GM12878 (cell line): ENCODE data around the gene CFAP107. TPM values are rescaled to one million over a fixed set of nuclear protein-coding genes. Genes with fewer than 3 reads are reported as not detected.

ENCODE experiments used
- ATAC-seq: fragments of 200-7000 bp; cut with Tn5 transposase; 3 replicates; pipeline ENCODE4 v1.9.1; 2020; ENCODE audit warnings: mild to moderate bottlenecking, moderate library complexity
- BruUV-seq: library from RNA; stranded (reverse); fragments of 400-500 nt; replicated peaks from 2 replicates; lab custom pipeline; 2021; lab: Mats Ljungman, UMichigan
- CTCF ChIA-PET: fragments of 300-600 bp; sonication (Branson Sonifier 250); formaldehyde crosslinking; extraction: SDS; loops from one replicate; lab custom pipeline; 2021; ENCODE audit warnings: inconsistent platforms; lab: Yijun Ruan, JAX
- POLR2A ChIA-PET: fragments of 350-600 bp; formaldehyde crosslinking; extraction: SDS; loops from one replicate; lab custom pipeline; 2021; ENCODE audit warnings: inconsistent platforms; lab: Charles Lee
- RAD21 ChIA-PET: fragments of 300-600 bp; sonication (Branson Sonifier 250); formaldehyde crosslinking; loops from one replicate; lab custom pipeline; 2023; ENCODE audit warnings: antibody characterized with exemption; ENCODE audit not compliant: unreplicated experiment; lab: Charles Lee
- SMC1A ChIA-PET: fragments of 300-600 bp; sonication (Branson Sonifier 250); formaldehyde crosslinking; loops from one replicate; lab custom pipeline; 2023; ENCODE audit not compliant: unreplicated experiment, uncharacterized antibody; lab: Charles Lee
- DNase-seq: peaks from one replicate; pipeline ENCODE4 v3.0.0-alpha.2; 2011; ENCODE audit warnings: low read depth, low spot score
- FAIRE-seq: peaks from 3 replicates; lab custom pipeline; 2011; peaks lifted over from hg19 to GRCh38; lab: Jason Lieb, UNC
- H2AFZ ChIP-seq: 2 replicates; pipeline ENCODE4 v1.6.0; 2011; ENCODE audit warnings: low read depth, low read length, control low read depth; ENCODE audit not compliant: control insufficient read depth
- H3K27ac ChIP-seq: 2 replicates; pipeline ENCODE4 v1.5.1; 2011; ENCODE audit warnings: control low read depth; ENCODE audit not compliant: control insufficient read depth, insufficient read depth
- H3K27me3 ChIP-seq, 2 experiments: replicated peaks in 1 of 2; 2 replicates each; pipeline versions ENCODE4 v1.6.0 to v1.6.1; 2011; ENCODE audit warnings: low read length in 1 of 2; ENCODE audit not compliant: control insufficient read depth in 2 of 2, insufficient read depth in 2 of 2
- H3K36me3 ChIP-seq, 2 experiments: 2 replicates each; pipeline ENCODE4 v1.5.1; 2011; ENCODE audit warnings: low read length in 1 of 2; ENCODE audit not compliant: control insufficient read depth in 2 of 2, insufficient read depth in 2 of 2
- H3K4me1 ChIP-seq: 2 replicates; pipeline ENCODE4 v1.6.1; 2011; ENCODE audit warnings: mild to moderate bottlenecking, low read length, moderate library complexity, mixed read lengths; ENCODE audit not compliant: control insufficient read depth, insufficient read depth
- H3K4me2 ChIP-seq: 2 replicates; pipeline ENCODE4 v1.6.0; 2011; ENCODE audit warnings: control low read depth; ENCODE audit not compliant: control insufficient read depth, insufficient read depth
- H3K4me3 ChIP-seq: fragments of 200-600 bp; sonication (generic); 2 replicates; pipeline ENCODE4 v1.5.1; 2016
- H3K79me2 ChIP-seq: 2 replicates; pipeline ENCODE4 v1.6.0; 2011; ENCODE audit warnings: low read length; ENCODE audit not compliant: control insufficient read depth, insufficient read depth
- H3K9ac ChIP-seq: 2 replicates; pipeline ENCODE4 v1.8.0; 2011; ENCODE audit warnings: low read length, control low read depth, mixed read lengths; ENCODE audit not compliant: control insufficient read depth, insufficient read depth
- H3K9me3 ChIP-seq: replicated peaks from 3 replicates; pipeline ENCODE4 v1.5.1; 2011; ENCODE audit warnings: mild to moderate bottlenecking, low read length; ENCODE audit not compliant: control insufficient read depth, insufficient read depth
- H4K20me1 ChIP-seq: 2 replicates; pipeline ENCODE4 v1.6.0; 2011; ENCODE audit not compliant: control insufficient read depth, insufficient read depth
- BACH1 ChIP-seq: fragments of 450-650 bp; IDR thresholded peaks from 2 replicates; pipeline ENCODE4 v1.6.1; 2017; ENCODE audit warnings: mild to moderate bottlenecking, borderline replicate concordance
- BHLHE40 ChIP-seq, 2 experiments: fragments of 450-650 bp in 1 of 2; IDR thresholded peaks; 2 replicates each; pipeline ENCODE4 v1.6.1; 2011 to 2017; ENCODE audit warnings: low read depth in 2 of 2, borderline replicate concordance in 1 of 2, improper control_type of control experiment in 1 of 2, low read length in 1 of 2, mild to moderate bottlenecking in 1 of 2
- CBX3 ChIP-seq: fragments of 200-600 bp; sonication (generic); IDR thresholded peaks from 2 replicates; pipeline ENCODE4 v1.6.1; 2016; ENCODE audit warnings: low read depth, borderline replicate concordance
- HDAC2 ChIP-seq: fragments of 200-600 bp; sonication (generic); IDR thresholded peaks from 2 replicates; pipeline ENCODE4 v1.6.1; 2017
- NFYA ChIP-seq: IDR thresholded peaks from 2 replicates; pipeline ENCODE4 v1.6.1; 2011; ENCODE audit warnings: low read depth, mild to moderate bottlenecking, low read length, improper control_type of control experiment, borderline replicate concordance
- YBX1 ChIP-seq: fragments of 450-650 bp; IDR thresholded peaks from 2 replicates; pipeline ENCODE4 v1.6.1; 2016; ENCODE audit warnings: antibody characterized with exemption
- ZBED1 ChIP-seq: IDR thresholded peaks from 2 replicates; pipeline ENCODE4 v1.6.1; 2016; ENCODE audit warnings: borderline replicate concordance
- ZNF592 ChIP-seq: fragments of 450-650 bp; IDR thresholded peaks from 2 replicates; pipeline ENCODE4 v1.6.1; 2017; ENCODE audit warnings: mild to moderate bottlenecking, moderate library complexity
- WGBS: methylation state at CpG from one replicate; pipeline ENCODE4 v1.1.6; 2016; ENCODE audit warnings: low lambda C conversion rate; ENCODE audit not compliant: insufficient replicate concordance, insufficient coverage; ENCODE audit errors: missing lambda C conversion rate; 5-methylcytosine and 5-hydroxymethylcytosine counted together
- in situ Hi-C: fragments of 300-500 bp; cut with MboI; formaldehyde crosslinking; loops from 9 replicates; pipeline ENCODE4 v1.14.3; 2018; ENCODE audit warnings: mixed read lengths
- intact Hi-C: fragments of 100-400 bp; cut with micrococcal nuclease; formaldehyde crosslinking; loops from one replicate; pipeline ENCODE4 v1.14.2; 2022; ENCODE audit not compliant: unreplicated experiment
- polyA plus RNA-seq, 11 experiments: library from polyadenylated mRNA; depleted of rRNA in 4 of 11; unstranded in 6 of 11; stranded (reverse) in 5 of 11; fragments of >200 nt; fragmentation: Nextera tagmentation in 4 of 11; fragmentation: Illumina TruSeq in 1 of 11; extraction: Ambion mirVana in 4 of 11; extraction: Trizol in 1 of 11; gene quantifications; 1 replicate in 1 of 11; 2 replicates in 10 of 11; pipeline versions ENCODE4 v1.2.1 to v1.2.3, GENCODE V29; 2011 to 2016; ENCODE audit warnings: inconsistent platforms in 2 of 11, missing spikeins in 2 of 11, low read depth in 1 of 11
- total RNA-seq, 4 experiments: library from RNA; depleted of rRNA in 3 of 4; stranded (reverse); fragments of >200 nt in 3 of 4; fragmentation: Illumina TruSeq in 1 of 4; extraction: Trizol in 1 of 4; gene quantifications; 2 replicates each; pipeline versions ENCODE4 v1.2.1 to v1.2.3, GENCODE V29; 2013 to 2021

CFAP107 gene
- total and polyA plus RNA-seq, 10 of the 15 experiments (the other 5 are each of a cell fraction or from before 2014, with no cell fraction given), result not detected

- in situ Hi-C loops, result no loop called here
- intact Hi-C loops, result no loop called here
- no peak overlapping the region for H3K9ac ChIP-seq
- no peak for TF ChIP-seq HDAC2
- no peak for TF ChIP-seq ZBED1
- no peak for TF ChIP-seq BACH1
- TF ChIP-seq YBX1, result no peak
- TF ChIP-seq NFYA, result no peak
- TF ChIP-seq ZNF592, result no peak
- TF ChIP-seq CBX3, result no peak
- TF ChIP-seq BHLHE40 (IDR thresholded peaks at IDR 0.05; ENCODE audit: borderline replicate concordance in 1 of 2, low read depth in 2 of 2, low read length in 1 of 2), result no peak
- DNase-seq (no peak), FAIRE-seq (no peak), ATAC-seq (no peak)
- ChIA-PET CTCF (interaction anchor here (1.4 kb wide), 1 partner anchor 436 kb away, joined by 3 read pairs; no protein-coding TSS in a partner anchor), SMC1A (no interaction called here), RAD21 (no interaction called here), POLR2A (no interaction called here)
- H3K36me3 ChIP-seq, result no peaks in the 10 kb centered on the region
- no TSS peak for BruUV-seq
- no peak overlapping the region for H3K27ac ChIP-seq
- no peaks in the 10 kb centered on the region for H4K20me1 ChIP-seq
- no peaks in the 10 kb centered on the region for H3K4me1 ChIP-seq
- H3K4me3 ChIP-seq, result no peak overlapping the region
- H2AFZ ChIP-seq, result no peak overlapping the region
- WGBS, result 5% methylated on average over 1 of the region's 1 CpG
- no peak overlapping the region for H3K4me2 ChIP-seq
- H3K79me2 ChIP-seq, result no peaks in the 10 kb centered on the region
- H3K27me3 ChIP-seq, result no peaks in the 10 kb centered on the region
- H3K9me3 ChIP-seq, result no peaks in the 10 kb centered on the region; the same call in 2 of the 3 replicates
Observed at GRCh38 chr1:12709091-12709491, 36.9 kb upstream of the CFAP107 start.
